ENCODE results near the gene OR5K3. TPM values are rescaled to one million over a fixed set of nuclear protein-coding genes. Genes with fewer than 3 reads are reported as not detected.
"Not testable (repeated sequence)": the region's sequence is repeated elsewhere in the genome, so short reads cannot be mapped to it uniquely, and the experiment has no call there.

Gene OR5K3
- not detected in 2 replicates for total RNA-seq

GRCh38 chr3:98390366-98390765, at the start of gene OR5K3:
Gene OR5K3 (plus strand): TSS chr3:98390666. CDS start chr3:98390666, 0 bp downstream.
- DNase-seq (ENCODE audit: low read depth, low spot score), result no peak

GRCh38 chr3:98341758-98342157, 48.7 kb upstream of the OR5K3 start:
- DNase-seq (ENCODE audit: low read depth, low spot score), result no peak

- no peak for DNase-seq (ENCODE audit: low read depth, low spot score)
These were observed 46.6 kb upstream of the OR5K3 start for GRCh38 chr3:98343647-98344507.

- DNase-seq (ENCODE audit: low read depth, low spot score), result no peak
These were observed 40.4 kb upstream of the OR5K3 start for GRCh38 chr3:98350082-98350481.

DNA sequence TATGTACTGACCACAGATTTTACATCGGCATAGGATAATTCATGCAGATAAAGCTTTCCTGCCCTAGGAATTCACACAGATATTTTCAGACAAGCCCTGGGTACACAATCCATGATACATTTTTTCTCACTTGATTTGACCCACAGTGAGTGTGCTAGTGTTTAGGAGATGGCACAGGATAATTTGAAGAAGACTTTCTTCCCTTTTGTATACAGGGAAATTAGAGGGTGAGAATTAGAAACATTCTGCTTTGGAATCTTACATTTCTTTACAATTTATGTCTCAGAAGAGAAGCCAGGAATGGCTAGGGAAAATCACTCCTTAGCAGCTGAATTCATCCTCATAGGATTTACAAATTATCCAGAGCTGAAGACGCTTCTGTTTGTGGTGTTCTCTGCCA, 36.9 kb upstream of the OR5K3 start, which contains the start of gene OR5K4:
TSS of gene OR5K4 (plus strand) at position 301 of the 400 bp plus-strand sequence. CDS start at position 301, 0 bp downstream.
- DNase-seq (ENCODE audit: low read depth, low spot score), result no peak

DNA sequence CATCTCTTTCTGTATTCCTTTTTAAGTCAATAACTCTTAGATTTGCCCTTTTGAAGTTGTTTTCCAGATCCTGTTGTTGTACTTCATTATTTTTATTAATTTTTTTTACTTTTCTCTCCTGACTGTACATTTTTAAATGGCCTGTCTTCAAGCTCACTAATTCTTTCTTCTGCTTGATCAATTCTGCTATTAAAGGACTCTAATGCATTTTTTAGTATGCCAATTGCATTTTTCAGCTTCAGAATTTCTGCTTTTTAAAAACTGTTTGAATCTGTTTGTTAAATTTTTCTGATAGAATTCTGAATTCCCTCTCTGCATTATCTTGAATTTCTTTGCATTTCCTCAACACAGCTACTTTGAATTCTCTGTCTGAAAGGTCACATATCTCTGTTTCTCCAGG, 31.2 kb upstream of the OR5K3 start:
- DNase-seq (ENCODE audit: low read depth, low spot score), result no peak

DNA sequence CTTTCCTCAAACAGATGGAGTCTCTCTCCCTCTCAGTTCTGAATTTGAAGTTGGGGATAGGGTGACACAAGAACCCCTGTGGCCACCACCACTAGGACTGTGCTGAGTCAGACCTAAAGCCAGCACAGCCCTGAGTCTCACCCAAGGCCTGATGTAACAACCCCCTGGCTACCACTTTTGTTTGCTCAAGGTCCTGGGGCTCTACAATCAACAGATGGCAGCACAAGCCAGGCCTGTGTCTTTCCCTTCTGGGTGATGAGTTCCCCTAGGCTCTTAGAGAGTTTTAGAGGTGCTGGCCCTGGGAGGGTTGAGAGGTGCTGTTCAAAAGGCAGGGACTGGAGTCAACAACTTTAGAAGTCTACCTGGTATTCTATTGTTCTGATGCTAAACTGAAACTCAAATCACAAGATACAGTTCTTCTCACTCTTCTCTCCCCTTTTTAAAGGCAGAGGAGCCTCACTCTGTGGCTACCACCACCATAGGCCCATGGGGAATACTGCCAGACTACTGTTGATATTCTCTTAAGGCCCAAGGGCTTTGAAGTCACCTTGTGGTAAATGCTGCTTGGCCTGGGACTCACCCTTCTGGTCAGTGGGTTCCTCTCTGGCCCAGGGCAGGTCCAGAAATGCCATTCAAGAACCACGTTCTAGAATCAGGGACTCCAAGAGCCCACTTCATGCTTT, 30.3 kb upstream of the OR5K3 start:
- no peak for DNase-seq (ENCODE audit: low read depth, low spot score)

GRCh38 chr3:98360681-98361080, 29.8 kb upstream of the OR5K3 start:
- no peak for DNase-seq (ENCODE audit: low read depth, low spot score)

GRCh38 chr3:98361289-98361688, 29.2 kb upstream of the OR5K3 start:
- no peak for DNase-seq (ENCODE audit: low read depth, low spot score)

DNA sequence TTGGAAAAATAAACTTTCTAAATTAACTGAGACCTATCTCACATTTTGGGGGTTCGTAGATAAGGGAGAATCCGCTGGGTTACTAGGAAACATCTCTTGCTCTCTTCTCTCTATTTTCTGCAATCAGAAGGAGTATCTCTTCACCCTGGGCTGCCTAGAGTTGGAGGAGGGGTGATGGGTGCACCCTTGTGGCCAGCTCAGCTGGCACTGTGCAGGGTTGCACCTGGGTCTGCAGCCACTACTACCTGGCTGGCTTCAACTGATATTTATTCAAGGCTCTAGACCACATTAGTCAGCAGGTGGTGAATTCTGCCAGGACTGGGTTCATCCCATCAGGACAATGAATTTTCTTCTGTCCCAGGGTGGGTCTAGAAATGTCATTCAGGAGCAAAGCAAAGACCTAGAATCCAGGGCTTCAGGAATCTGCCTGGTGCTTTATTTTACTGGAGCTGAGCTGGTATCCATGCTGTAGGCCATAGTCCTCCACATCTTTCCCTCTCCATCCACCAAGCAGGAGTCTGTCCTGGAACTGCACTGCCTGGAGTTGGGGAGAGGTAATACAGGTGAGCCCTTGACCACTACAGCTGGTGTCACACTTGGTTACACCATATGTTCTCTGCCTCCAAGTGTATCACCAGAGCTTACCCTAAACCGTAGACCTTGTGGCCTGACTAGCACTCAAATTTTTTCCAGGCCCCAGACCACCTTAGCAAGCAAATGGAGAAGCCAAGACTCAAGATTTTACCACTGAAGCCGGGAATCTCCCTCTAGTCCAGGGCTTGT, 22.8 kb upstream of the OR5K3 start:
- DNase-seq (ENCODE audit: low read depth, low spot score), result no peak

DNA sequence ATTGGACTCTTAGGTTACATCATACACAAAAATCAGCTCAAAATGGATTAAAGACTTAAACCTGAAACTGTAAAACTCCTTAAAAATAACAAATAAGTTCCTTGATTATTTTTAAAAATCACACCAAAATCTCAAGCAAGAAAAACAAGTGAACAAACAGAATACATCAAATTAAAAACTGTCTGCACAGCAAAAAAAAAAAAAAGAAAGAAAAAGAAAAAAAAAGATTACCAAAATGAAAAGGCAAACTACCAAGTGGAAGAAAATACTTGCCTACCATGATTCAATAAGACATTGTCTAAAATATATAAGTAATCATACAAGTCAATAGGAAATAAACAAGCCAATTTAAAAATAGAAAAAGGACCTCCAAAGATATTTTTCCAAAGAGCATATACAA, 19.3 kb upstream of the OR5K3 start:
- DNase-seq (ENCODE audit: low read depth, low spot score), result no peak

DNA sequence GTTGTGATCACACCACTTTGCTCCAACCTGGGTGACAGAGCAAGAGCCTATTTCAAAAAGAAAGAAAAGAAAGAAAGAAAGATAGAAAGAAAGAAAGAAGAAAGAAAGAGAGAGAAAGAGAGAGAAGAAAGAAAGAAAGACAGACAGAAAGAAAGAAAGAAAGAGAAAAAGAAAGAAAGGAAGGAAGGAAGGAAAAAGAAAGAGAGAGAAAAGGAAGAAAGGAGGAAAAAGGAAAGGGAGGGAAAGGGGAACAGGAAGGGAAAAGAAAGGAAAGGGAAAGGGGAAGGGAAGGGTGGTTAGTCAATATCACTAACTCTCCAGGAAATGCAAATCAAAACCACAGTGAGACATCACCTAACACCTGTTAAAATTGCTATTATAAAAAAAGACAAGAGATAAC, 18.6 kb upstream of the OR5K3 start:
- no peak for DNase-seq (ENCODE audit: low read depth, low spot score)

- DNase-seq (ENCODE audit: low read depth, low spot score), result no peak
These were observed 18.0 kb upstream of the OR5K3 start for GRCh38 chr3:98372445-98372844.

DNA sequence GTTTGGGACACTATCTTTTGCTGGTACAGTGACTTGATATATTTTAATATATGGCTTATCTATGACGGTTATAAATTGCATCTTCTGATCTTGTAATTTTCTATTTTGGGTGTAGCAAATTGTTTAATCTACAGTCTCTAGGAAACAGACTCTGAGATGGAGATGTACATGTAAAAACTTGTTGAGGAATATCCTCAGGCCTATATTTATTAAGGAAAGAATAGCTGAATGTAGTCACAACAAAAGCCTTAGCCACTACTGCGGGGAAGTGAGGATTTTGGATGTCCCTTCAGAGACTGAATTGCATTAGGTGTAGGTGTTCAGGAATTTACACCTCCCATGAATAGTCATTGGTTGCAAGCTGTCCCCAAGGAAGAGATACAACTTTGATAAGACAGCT, 13.8 kb upstream of the OR5K3 start:
- no peak for DNase-seq (ENCODE audit: low read depth, low spot score)

GRCh38 chr3:98388147-98388546, 2.3 kb upstream of the OR5K3 start:
- DNase-seq (ENCODE audit: low read depth, low spot score), result no peak

- no peak for DNase-seq (ENCODE audit: low read depth, low spot score)
These were observed 4.6 kb downstream of the OR5K3 start for GRCh38 chr3:98395101-98395500.

GRCh38 chr3:98396482-98396881, 6.0 kb downstream of the OR5K3 start:
- not testable (repeated sequence) for DNase-seq (ENCODE audit: low read depth, low spot score)

DNA sequence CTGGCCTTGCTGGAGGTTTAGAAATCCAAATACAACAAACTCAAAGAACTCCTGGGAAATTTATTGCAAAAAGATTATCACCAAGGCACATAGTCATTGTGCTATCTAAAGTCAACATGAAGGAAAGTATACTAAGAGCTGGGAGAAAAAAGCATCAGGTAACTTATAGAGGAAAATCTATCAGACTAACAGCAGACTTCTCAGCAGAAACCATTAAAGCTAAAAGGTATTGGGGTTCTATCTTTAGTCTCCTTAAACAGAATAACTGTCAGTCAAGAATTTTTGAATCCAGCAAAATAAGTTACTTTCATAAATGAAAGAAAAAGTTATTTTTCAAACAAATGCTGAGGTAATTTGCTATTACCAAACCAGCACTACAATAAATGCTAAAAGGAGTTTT, 8.0 kb downstream of the OR5K3 start:
- DNase-seq (ENCODE audit: low read depth, low spot score), result no peak

- DNase-seq (ENCODE audit: low read depth, low spot score), result no peak
These were observed 12.0 kb downstream of the OR5K3 start for GRCh38 chr3:98402507-98402906.

- no peak for DNase-seq (ENCODE audit: low read depth, low spot score)
These were observed 13.5 kb downstream of the OR5K3 start for GRCh38 chr3:98404010-98404409.

- no peak for DNase-seq (ENCODE audit: low read depth, low spot score)
These were observed 15.6 kb downstream of the OR5K3 start for GRCh38 chr3:98406034-98406433.

DNA sequence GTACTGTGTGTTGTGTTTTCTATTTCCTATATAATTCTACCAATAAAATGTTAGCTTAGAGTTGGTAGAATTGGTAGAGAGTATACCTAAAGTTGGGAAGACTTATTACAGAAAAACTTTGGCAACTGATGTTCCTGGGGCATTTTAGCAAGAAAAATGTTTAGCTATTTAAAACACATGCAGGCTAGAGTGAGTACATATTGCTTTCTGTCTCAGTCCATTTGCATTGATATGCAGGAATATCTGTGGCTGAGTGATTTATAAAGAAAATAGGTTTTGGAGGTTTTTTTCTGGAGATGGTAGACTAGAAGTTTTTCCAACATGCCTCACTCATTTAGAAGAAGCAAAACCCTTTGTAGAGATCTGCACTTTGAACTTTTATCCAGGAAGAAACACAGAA, 42.1 kb downstream of the OR5K3 start:
- no peak for DNase-seq (ENCODE audit: low read depth, low spot score)

Data from pulmonary artery endothelial cell (primary cell).